Parathyroid adenoma (tissue), 2 donors: ENCODE measurements around the gene SEC31A.

Experiments
- H2AFZ ChIP-seq: fragments of 300-600 bp; sonication (generic); one replicate; pipeline ENCODE4 v1.7.0; 2017; ENCODE audit warnings: antibody characterized with exemption, mild to moderate bottlenecking
- H3K27ac ChIP-seq: fragments of 300-600 bp; sonication (generic); one replicate; pipeline ENCODE4 v1.7.0; 2017
- H3K27me3 ChIP-seq: fragments of 300-600 bp; sonication (generic); one replicate; pipeline ENCODE4 v1.7.0; 2017; ENCODE audit warnings: low read length; ENCODE audit not compliant: control insufficient read depth, insufficient read depth
- H3K36me3 ChIP-seq: fragments of 300-600 bp; sonication (generic); one replicate; pipeline ENCODE4 v1.7.0; 2017; ENCODE audit warnings: low read length; ENCODE audit not compliant: control insufficient read depth, insufficient read depth
- H3K4me1 ChIP-seq: fragments of 300-600 bp; sonication (generic); one replicate; pipeline ENCODE4 v1.7.0; 2017; ENCODE audit warnings: control low read depth
- H3K4me2 ChIP-seq: fragments of 300-600 bp; sonication (generic); one replicate; pipeline ENCODE4 v1.7.0; 2017; ENCODE audit warnings: low read length
- H3K4me3 ChIP-seq: fragments of 300-600 bp; sonication (generic); one replicate; pipeline ENCODE4 v1.7.0; 2017; ENCODE audit warnings: low read depth, low read length
- H3K79me2 ChIP-seq: fragments of 300-600 bp; sonication (generic); one replicate; pipeline ENCODE4 v1.7.0; 2017; ENCODE audit warnings: control low read depth
- H3K9ac ChIP-seq: fragments of 300-600 bp; sonication (generic); one replicate; pipeline ENCODE4 v1.7.0; 2017; ENCODE audit warnings: mild to moderate bottlenecking
- H3K9me3 ChIP-seq: fragments of 300-600 bp; sonication (generic); one replicate; pipeline ENCODE4 v1.7.0; 2017; ENCODE audit warnings: low read length; ENCODE audit not compliant: control insufficient read depth
- CTCF ChIP-seq: fragments of 300-600 bp; sonication (generic); IDR thresholded peaks from one replicate; pipeline ENCODE4 v1.7.0; 2017; ENCODE audit warnings: antibody characterized with exemption, mild to moderate bottlenecking
- donor health status: primary hyperparathyroidism.

Gene SEC31A

GRCh38 chr4:82909326-82909725, 18.4 kb upstream of the SEC31A start:
- Histone ChIP-seq H3K36me3 (no peaks in the 10 kb centered on the region), H2AFZ (no peak overlapping the region), H3K27me3 (no peaks in the 10 kb centered on the region), H3K9me3 (no peaks in the 10 kb centered on the region), H3K79me2 (no peaks in the 10 kb centered on the region), H3K4me1 (no peaks in the 10 kb centered on the region), H3K4me2 (no peak overlapping the region), H3K4me3 (no peak overlapping the region), H3K27ac (no peak overlapping the region), H3K9ac (no peak overlapping the region)
- TF ChIP-seq CTCF, result no peak

- Histone ChIP-seq H3K79me2 (no peaks in the 10 kb centered on the region), H3K9me3 (no peaks in the 10 kb centered on the region), H3K4me2 (no peak overlapping the region), H3K27ac (no peak overlapping the region), H3K36me3 (no peaks in the 10 kb centered on the region), H3K9ac (no peak overlapping the region), H3K4me1 (peaks cover 3% of the 10 kb centered on the region), H2AFZ (no peak overlapping the region), H3K27me3 (no peaks in the 10 kb centered on the region), H3K4me3 (no peak overlapping the region)
- TF ChIP-seq CTCF, result no peak
These were observed 15.5 kb upstream of the SEC31A start for GRCh38 chr4:82906469-82906868.

DNA sequence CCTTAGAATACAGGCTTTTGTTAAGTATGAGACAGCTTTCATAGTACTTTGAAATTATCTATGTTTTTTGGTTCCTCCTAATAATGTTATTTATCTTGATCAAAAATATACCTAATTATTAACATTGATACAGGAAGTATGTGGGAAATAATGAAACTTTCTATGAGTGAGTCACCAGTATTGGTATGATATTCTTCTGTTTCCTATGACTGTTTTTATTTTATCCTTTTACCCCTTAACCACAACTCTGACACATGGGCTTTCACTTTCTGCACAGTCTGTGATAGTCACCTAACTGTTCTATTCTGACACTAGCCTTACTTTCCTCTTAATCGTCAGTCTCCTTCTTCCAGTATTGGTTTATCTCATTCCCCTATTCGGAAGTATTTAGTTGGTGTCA, 14.3 kb upstream of the SEC31A start:
- Histone ChIP-seq H3K79me2 (no peaks in the 10 kb centered on the region), H3K9ac (no peak overlapping the region), H3K27ac (no peak overlapping the region), H3K4me1 (peaks cover 3% of the 10 kb centered on the region), H3K9me3 (no peaks in the 10 kb centered on the region), H2AFZ (no peak overlapping the region), H3K4me2 (no peak overlapping the region), H3K36me3 (no peaks in the 10 kb centered on the region), H3K4me3 (no peak overlapping the region), H3K27me3 (no peaks in the 10 kb centered on the region)
- TF ChIP-seq CTCF, result no peak

DNA sequence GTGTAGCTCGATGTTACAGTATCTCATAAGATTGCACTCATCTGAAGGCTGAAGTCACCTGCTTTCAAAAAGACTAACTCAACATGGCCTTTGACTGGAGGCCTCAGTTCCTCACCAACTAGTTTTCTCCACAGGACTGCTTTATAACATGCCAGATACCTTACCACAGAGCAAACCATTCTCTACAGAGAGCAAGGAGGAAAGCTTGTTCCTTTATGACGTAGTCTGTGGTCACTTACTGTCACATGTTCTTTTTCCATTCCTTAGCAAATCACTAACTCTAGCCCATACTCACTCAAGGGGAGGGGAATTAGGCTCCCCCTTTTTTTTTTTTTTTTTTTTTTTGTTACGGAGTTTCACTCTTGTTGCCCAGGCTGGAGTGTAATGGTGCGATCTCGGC, 12.8 kb upstream of the SEC31A start:
- Histone ChIP-seq H3K4me1 (peaks cover 3% of the 10 kb centered on the region), H3K79me2 (no peaks in the 10 kb centered on the region), H3K27ac (no peak overlapping the region), H3K4me2 (no peak overlapping the region), H3K4me3 (no peak overlapping the region), H3K36me3 (no peaks in the 10 kb centered on the region), H2AFZ (no peak overlapping the region), H3K27me3 (no peaks in the 10 kb centered on the region), H3K9me3 (no peaks in the 10 kb centered on the region), H3K9ac (no peak overlapping the region)
- no peak for TF ChIP-seq CTCF

GRCh38 chr4:82901183-82901718, 10.3 kb upstream of the SEC31A start:
- no peaks in the 10 kb centered on the region for H3K9me3 ChIP-seq
- peak overlapping the region; percentile 89 for H3K27ac ChIP-seq
- no peaks in the 10 kb centered on the region for H3K27me3 ChIP-seq
- peak overlapping the region; percentile 96 for H3K4me2 ChIP-seq
- H3K9ac ChIP-seq, result no peak overlapping the region
- H2AFZ ChIP-seq, result peak overlapping the region; percentile 48
- H3K4me3 ChIP-seq, result peak overlapping the region; percentile 95
- peaks cover 2% of the 10 kb centered on the region for H3K79me2 ChIP-seq
- no peaks in the 10 kb centered on the region for H3K36me3 ChIP-seq
- peaks cover 3% of the 10 kb centered on the region for H3K4me1 ChIP-seq
- TF ChIP-seq CTCF, result no peak
